ENCODE results near the gene YY1AP1.

DNA sequence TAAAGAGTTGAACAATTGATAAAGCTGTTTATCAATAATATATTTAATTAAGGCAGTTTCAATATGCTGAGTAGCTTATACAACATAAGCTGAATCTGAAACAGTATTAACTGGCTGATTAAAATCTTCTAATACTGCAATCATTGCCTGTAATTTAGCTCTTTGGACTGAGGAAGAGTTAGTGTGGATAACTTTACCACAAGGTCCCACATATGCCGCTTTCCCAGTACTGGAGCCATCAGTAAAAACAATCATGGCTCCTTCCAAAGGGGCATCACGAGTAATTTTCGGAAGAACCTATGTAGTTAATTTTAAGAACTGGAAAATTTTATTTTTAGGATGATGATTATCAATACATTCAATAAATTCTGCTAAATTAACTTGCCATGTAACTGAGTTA is 7.0 kb upstream of the YY1AP1 start:
- TF ChIP-seq, protein P1, sequence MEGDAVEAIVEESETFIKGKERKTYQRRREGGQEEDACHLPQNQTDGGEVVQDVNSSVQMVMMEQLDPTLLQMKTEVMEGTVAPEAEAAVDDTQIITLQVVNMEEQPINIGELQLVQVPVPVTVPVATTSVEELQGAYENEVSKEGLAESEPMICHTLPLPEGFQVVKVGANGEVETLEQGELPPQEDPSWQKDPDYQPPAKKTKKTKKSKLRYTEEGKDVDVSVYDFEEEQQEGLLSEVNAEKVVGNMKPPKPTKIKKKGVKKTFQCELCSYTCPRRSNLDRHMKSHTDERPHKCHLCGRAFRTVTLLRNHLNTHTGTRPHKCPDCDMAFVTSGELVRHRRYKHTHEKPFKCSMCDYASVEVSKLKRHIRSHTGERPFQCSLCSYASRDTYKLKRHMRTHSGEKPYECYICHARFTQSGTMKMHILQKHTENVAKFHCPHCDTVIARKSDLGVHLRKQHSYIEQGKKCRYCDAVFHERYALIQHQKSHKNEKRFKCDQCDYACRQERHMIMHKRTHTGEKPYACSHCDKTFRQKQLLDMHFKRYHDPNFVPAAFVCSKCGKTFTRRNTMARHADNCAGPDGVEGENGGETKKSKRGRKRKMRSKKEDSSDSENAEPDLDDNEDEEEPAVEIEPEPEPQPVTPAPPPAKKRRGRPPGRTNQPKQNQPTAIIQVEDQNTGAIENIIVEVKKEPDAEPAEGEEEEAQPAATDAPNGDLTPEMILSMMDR (IDR thresholded peaks at IDR 0.05) = no peak
- TF ChIP-seq EP300 (IDR thresholded peaks at IDR 0.05) (no peak), POLR2A (IDR thresholded peaks at IDR 0.05) (no peak)
